Keratinocyte (primary cell): ENCODE results near the gene FLAD1. TPM values are rescaled to one million over a fixed set of nuclear protein-coding genes. Genes with fewer than 3 reads are reported as not detected.

Experiments
- DNase-seq: peaks from one replicate; pipeline ENCODE4 v3.0.0-alpha.2; 2011; ENCODE audit warnings: low read depth, missing footprints, low spot score
- FAIRE-seq: peaks from 2 replicates; lab custom pipeline; 2011; peaks lifted over from hg19 to GRCh38; lab: Jason Lieb, UNC
- H2AFZ ChIP-seq: 2 replicates; pipeline ENCODE4 v1.6.0; 2012; ENCODE audit warnings: low read length, control low read depth, inconsistent platforms; ENCODE audit not compliant: control insufficient read depth
- H3K27ac ChIP-seq: 2 replicates; pipeline ENCODE4 v1.5.1; 2011; ENCODE audit warnings: low read length; ENCODE audit not compliant: control insufficient read depth, insufficient read depth
- H3K27me3 ChIP-seq: 3 replicates; pipeline ENCODE4 v1.6.0; 2011; ENCODE audit warnings: low read length; ENCODE audit not compliant: control insufficient read depth, insufficient read depth; ENCODE audit errors: extremely low read depth
- H3K36me3 ChIP-seq, 2 experiments: 2 replicates in 1 of 2; 3 replicates in 1 of 2; pipeline ENCODE4 v1.5.1; 2011; ENCODE audit warnings: low read length in 2 of 2, mild to moderate bottlenecking in 1 of 2; ENCODE audit not compliant: control insufficient read depth in 2 of 2, insufficient read depth in 2 of 2; ENCODE audit errors: extremely low read depth in 1 of 2
- H3K4me1 ChIP-seq: 3 replicates; pipeline ENCODE4 v1.5.1; 2011; ENCODE audit warnings: low read length; ENCODE audit not compliant: control insufficient read depth, insufficient read depth; ENCODE audit errors: extremely low read depth
- H3K4me2 ChIP-seq: 3 replicates; pipeline ENCODE4 v1.6.0; 2011; ENCODE audit warnings: low read depth, low read length; ENCODE audit not compliant: control insufficient read depth, insufficient read depth; ENCODE audit errors: extremely low read depth
- H3K4me3 ChIP-seq, 3 experiments: fragments of 200-600 bp in 1 of 3; sonication (generic) in 1 of 3; 2 replicates in 2 of 3; 3 replicates in 1 of 3; pipeline ENCODE4 v1.5.1; 2011 to 2016; ENCODE audit warnings: low read length in 3 of 3, mild to moderate bottlenecking in 3 of 3, control low read depth in 2 of 3, inconsistent platforms in 1 of 3, low read depth in 1 of 3, mixed read lengths in 1 of 3, mixed run types in 1 of 3, moderate library complexity in 1 of 3; ENCODE audit not compliant: control insufficient read depth in 2 of 3, insufficient read depth in 2 of 3; ENCODE audit errors: extremely low read depth in 1 of 3
- H3K79me2 ChIP-seq: 2 replicates; pipeline ENCODE4 v1.6.0; 2012; ENCODE audit warnings: low read length; ENCODE audit not compliant: control insufficient read depth, insufficient read depth
- H3K9ac ChIP-seq: 3 replicates; pipeline ENCODE4 v1.6.0; 2011; ENCODE audit warnings: low read length; ENCODE audit not compliant: control insufficient read depth, insufficient read depth; ENCODE audit errors: extremely low read depth
- H3K9me1 ChIP-seq: 3 replicates; pipeline ENCODE4 v1.6.0; 2011; ENCODE audit warnings: low read length; ENCODE audit not compliant: control insufficient read depth, insufficient read depth; ENCODE audit errors: extremely low read depth
- H3K9me3 ChIP-seq: 2 replicates; pipeline ENCODE4 v1.5.1; 2012; ENCODE audit warnings: low read depth, low read length; ENCODE audit not compliant: control insufficient read depth
- H4K20me1 ChIP-seq: 3 replicates; pipeline ENCODE4 v1.6.0; 2011; ENCODE audit warnings: low read length; ENCODE audit not compliant: control insufficient read depth, insufficient read depth; ENCODE audit errors: extremely low read depth
- CTCF ChIP-seq, 3 experiments: IDR thresholded peaks in 1 of 3; conservative IDR thresholded peaks in 1 of 3; optimal IDR thresholded peaks in 1 of 3; 2 replicates in 2 of 3; 3 replicates in 1 of 3; pipeline versions ENCODE3 to v1.5.1; 2011; ENCODE audit warnings: low read length in 3 of 3, mild to moderate bottlenecking in 3 of 3, moderate library complexity in 2 of 3, control low read depth in 1 of 3, inconsistent platforms in 1 of 3; ENCODE audit not compliant: insufficient read depth in 2 of 3; ENCODE audit errors: extremely low read depth in 1 of 3
- EZH2 ChIP-seq: IDR thresholded peaks from one replicate; pipeline ENCODE4 v1.6.1; 2012; ENCODE audit warnings: inconsistent platforms, mild to moderate bottlenecking, low read length, moderate library complexity
- dilution Hi-C: fragments of 300-500 bp; cut with MboI; formaldehyde crosslinking; loops from one replicate; pipeline ENCODE4 v1.7.0; 2020; ENCODE audit warnings: low sequenced_read_pairs; ENCODE audit not compliant: extremely low pct_ligation_motif_present
- polyA plus RNA-seq, 5 experiments: library from polyadenylated mRNA; depleted of rRNA in 3 of 5; stranded (reverse) in 3 of 5; stranded (forward) in 1 of 5; unstranded in 1 of 5; fragments of >200 nt; gene quantifications; 1 replicate in 1 of 5; 2 replicates in 3 of 5; 3 replicates in 1 of 5; pipeline versions ENCODE4 v1.2.1 to v1.2.3, GENCODE V29; 2011 to 2012; ENCODE audit warnings: missing spikeins in 2 of 5, low read depth in 1 of 5, low replicate concordance in 1 of 5

Gene FLAD1
- polyA plus RNA-seq, 1 donor (not counting 4 experiments of a cell fraction or from before 2014, with no cell fraction given) = 51.4 TPM

DNA sequence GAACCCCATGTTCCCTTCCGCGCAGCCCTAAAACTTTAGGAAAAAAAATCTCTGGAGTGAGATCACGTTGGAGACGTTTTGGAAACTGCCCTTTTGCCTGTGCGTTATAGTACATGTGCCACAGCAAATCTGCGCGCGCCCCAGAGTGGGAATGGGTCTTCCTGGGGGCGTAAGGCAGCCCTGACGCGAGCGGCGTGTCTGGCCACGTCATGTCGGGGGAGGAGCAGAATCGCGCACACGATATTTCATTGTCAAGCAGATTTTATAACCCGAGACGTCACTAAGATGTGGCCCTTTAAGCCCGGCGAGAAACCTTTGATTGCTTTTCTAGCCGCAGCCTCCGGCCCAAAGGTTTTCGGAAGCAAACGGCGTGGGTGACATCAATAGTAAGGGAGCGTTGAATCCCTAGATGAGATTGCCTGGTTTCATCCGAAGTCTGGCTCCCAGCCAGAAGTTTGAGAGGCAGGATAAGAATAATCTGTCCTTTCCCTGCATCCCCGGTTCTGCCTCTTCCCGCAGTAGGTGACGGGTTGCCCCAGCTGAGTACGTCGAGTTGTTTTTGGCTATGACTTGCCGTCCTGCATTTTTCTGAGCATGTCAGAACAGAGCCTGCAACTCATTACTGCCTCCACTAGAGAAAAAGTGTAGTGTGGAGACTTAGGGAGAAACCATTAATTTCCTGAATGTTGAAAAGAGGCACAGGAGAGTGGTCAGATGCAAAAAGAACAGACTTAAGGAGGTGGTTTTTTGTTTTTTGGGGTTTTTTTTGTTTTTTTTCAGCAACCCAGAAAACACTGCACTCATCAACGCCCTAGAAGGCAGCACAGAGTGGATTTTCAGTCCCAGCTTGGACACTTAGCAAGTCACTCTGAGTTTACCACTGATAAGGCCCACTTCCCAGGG lies 45.8 kb upstream of the FLAD1 start:
- H3K4me3 ChIP-seq = peak overlapping the region; percentile 57 to 85 (median 80)

DNA sequence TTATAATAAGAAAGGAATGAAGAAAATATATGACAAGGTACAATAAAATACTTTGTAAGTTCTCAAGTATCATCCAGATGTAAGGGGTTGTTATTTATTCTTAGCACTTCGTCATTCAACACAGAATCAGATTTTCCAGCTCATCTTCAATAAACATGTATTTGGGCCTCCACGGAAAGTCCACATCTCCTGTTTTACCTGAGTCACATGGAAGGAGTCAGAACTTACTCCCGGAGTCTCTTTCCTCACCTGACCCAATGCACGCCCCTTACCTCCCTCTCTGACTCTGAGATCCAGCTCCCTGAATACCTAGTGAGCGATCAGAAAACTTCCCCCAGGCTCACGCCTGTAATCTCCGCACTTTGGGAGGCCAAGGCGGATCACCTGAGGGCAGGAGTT lies 45.2 kb upstream of the FLAD1 start:
- Histone ChIP-seq H3K27me3 (no peaks in the 10 kb centered on the region), H3K4me3 (peak overlapping the region; percentile 57 to 85 (median 80)), H3K36me3 (no peaks in the 10 kb centered on the region), H3K9me1 (no peaks in the 10 kb centered on the region), H4K20me1 (no peaks in the 10 kb centered on the region), H3K4me1 (peaks cover 22% of the 10 kb centered on the region), H3K9ac (peak overlapping the region; percentile 99), H3K27ac (peak overlapping the region; percentile 100), H3K9me3 (no peaks in the 10 kb centered on the region), H3K79me2 (no peaks in the 10 kb centered on the region), H2AFZ (no peak overlapping the region), H3K4me2 (peak overlapping the region; percentile 96)
- FAIRE-seq = no peak
- dilution Hi-C loops = no loop called here
- DNase-seq = no peak
- TF ChIP-seq EZH2 (no peak), CTCF (optimal IDR thresholded peaks at IDR 0.05 in 1 of 3, IDR thresholded peaks at IDR 0.05 in 1 of 3, conservative IDR thresholded peaks at IDR 0.05 in 1 of 3; ENCODE audit: extremely low read depth in 1 of 3, insufficient read depth in 2 of 3, low read length in 3 of 3) (no peak)

More for the DNA sequence above, 45.8 kb upstream of the FLAD1 start:
- Histone ChIP-seq H3K9me1 (no peaks in the 10 kb centered on the region), H3K27ac (peak overlapping the region; percentile 100), H3K36me3 (no peaks in the 10 kb centered on the region), H3K79me2 (no peaks in the 10 kb centered on the region), H4K20me1 (no peaks in the 10 kb centered on the region), H3K4me2 (peak overlapping the region; percentile 96), H3K9ac (peak overlapping the region; percentile 99), H2AFZ (peak overlapping the region; percentile 99), H3K9me3 (no peaks in the 10 kb centered on the region), H3K27me3 (no peaks in the 10 kb centered on the region), H3K4me1 (peaks cover 24% of the 10 kb centered on the region)
- TF ChIP-seq EZH2 (no peak), CTCF (optimal IDR thresholded peaks at IDR 0.05 in 1 of 3, IDR thresholded peaks at IDR 0.05 in 1 of 3, conservative IDR thresholded peaks at IDR 0.05 in 1 of 3; ENCODE audit: extremely low read depth in 1 of 3, insufficient read depth in 2 of 3, low read length in 3 of 3) (peak in 2 of 3 experiments; percentile 25 to 36)
- DNase-seq = peak; percentile 81
- peak; percentile 74 for FAIRE-seq
- dilution Hi-C loops = no loop called here
